DOHH2 (cell line): ENCODE results near the gene CDKN2C.

ENCODE experiments used
- CTCF ChIP-seq: fragments of 200-600 bp; sonication (generic); IDR thresholded peaks from one replicate; pipeline ENCODE4 v1.5.1; 2014; ENCODE audit warnings: antibody characterized with exemption, mild to moderate bottlenecking, low read depth, low read length; ENCODE audit not compliant: poor library complexity, severe bottlenecking
- EZH2phosphoT487 ChIP-seq: fragments of 200-600 bp; sonication (generic); IDR thresholded peaks from 2 replicates; pipeline ENCODE4 v1.6.1; 2017; ENCODE audit warnings: borderline replicate concordance, mild to moderate bottlenecking, antibody characterized with exemption, low read length, moderate library complexity, mixed read lengths

- TF ChIP-seq CTCF (no peak), EZH2phosphoT487 (peak; percentile 27; the same call in 1 of the 2 replicates)
Measured at GRCh38 chr1:50968821-50969610, 1.0 kb upstream of the CDKN2C start.
